ENCODE data around the gene TRMT10A.

- TF ChIP-seq YY1 (IDR thresholded peaks at IDR 0.05; ENCODE audit: low read depth) (no peak), EP300 (IDR thresholded peaks at IDR 0.05; ENCODE audit: borderline replicate concordance) (no peak), ZBTB7A (IDR thresholded peaks at IDR 0.05; ENCODE audit: low read depth) (no peak), FOXM1 (IDR thresholded peaks at IDR 0.05; ENCODE audit: borderline replicate concordance, low read depth) (no peak), RAD21 (IDR thresholded peaks at IDR 0.05; ENCODE audit: low read depth) (no peak)
These were observed 53.1 kb downstream of the TRMT10A start, which contains the start of gene C4orf17 for GRCh38 chr4:99510721-99511120.
